ENCODE measurements around the gene TBCK. TPM values are rescaled to one million over a fixed set of nuclear protein-coding genes. Genes with fewer than 3 reads are reported as not detected.
"Not testable (repeated sequence)": the region's sequence is repeated elsewhere in the genome, so short reads cannot be mapped to it uniquely, and the experiment has no call there.

The TBCK gene
- total RNA-seq, 2 donors from 2014 or later: 28.8 to 40.0 TPM

DNA sequence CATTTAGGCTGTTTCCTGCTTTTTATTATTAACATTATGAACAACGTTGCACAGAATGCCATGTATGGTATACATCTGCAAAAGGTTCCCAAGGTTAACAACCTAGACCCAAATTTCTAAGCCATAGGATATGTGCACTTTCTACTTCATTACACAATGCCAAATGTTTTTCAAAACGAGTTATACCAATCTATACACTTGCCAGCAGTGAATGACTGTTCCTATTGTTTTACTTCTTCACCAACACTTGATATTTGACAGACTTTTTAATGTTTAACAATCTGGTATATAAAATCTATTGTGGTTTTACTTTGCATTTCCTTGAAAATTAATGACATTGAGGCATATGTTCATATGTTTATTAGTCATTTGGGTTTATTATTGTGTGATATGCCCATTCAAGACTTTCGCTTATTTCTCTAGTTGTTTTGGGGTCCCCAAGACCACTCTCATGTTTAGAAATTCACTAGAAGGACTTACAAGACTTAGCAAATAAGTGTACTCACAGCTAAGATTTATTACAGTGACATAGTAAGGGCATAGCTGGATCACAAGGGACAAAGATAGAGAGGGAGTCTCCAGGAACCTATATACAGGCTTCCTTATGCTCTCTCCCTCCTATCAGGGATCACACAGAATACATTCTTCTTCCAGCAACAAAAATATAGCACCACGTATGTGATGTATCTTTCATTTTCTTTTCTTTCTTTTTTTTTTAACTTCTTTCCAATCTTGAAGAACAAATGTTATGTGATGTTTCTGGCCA is 62.5 kb downstream of the TBCK start:
- H3K4me1 Mint-ChIP-seq: no peaks in the 10 kb centered on the region
- ATAC-seq (replicated peaks): no peak
- H3K36me3 Mint-ChIP-seq (ENCODE audit: low read depth): peaks cover 63% of the 10 kb centered on the region
- no peak overlapping the region for H3K27ac Mint-ChIP-seq
- no peaks in the 10 kb centered on the region for H3K9me3 Mint-ChIP-seq
- no peak overlapping the region for H3K4me3 Mint-ChIP-seq
- H3K27me3 Mint-ChIP-seq: no peaks in the 10 kb centered on the region

DNA sequence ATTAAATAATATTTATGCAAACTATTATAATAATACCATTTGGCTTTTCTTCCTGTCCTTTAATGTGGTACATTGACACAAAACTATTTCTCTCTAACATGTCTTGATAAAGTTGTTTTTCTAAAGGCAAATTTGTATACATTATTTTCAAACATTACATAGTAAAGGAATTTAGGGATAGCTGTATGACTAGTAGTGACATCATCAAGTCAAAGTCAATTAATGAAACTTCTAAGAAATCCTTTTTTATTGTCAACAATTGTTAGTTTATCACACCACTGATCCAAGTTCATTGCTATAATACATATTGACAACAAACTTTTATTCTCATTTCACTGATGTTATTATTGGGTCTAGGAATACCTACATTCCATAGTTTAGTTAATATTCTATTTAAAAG is 68.4 kb downstream of the TBCK start:
- H3K9me3 Mint-ChIP-seq: no peaks in the 10 kb centered on the region
- H3K36me3 Mint-ChIP-seq (ENCODE audit: low read depth): peaks cover 82% of the 10 kb centered on the region
- H3K4me3 Mint-ChIP-seq: no peak overlapping the region
- no peaks in the 10 kb centered on the region for H3K27me3 Mint-ChIP-seq
- no peak overlapping the region for H3K27ac Mint-ChIP-seq
- no peaks in the 10 kb centered on the region for H3K4me1 Mint-ChIP-seq
- no peak for ATAC-seq (replicated peaks)

DNA sequence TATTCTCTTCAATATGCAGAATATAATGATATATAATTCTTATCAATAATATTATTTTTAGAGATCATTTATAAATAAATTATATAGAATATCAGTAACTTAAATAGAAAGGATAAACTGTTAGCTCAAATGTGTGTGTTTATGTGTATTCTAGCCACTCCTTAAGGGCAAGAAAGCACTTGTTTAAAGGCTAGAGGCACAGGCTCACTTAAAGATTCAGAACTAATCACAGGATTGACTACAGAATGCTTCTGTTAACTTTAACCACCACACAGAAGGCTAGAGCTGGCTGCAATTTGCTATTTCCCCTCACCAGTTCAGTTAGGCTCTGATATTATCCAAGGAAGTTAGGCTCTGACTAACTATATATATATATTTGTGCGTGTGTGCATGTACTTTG is 69.6 kb downstream of the TBCK start:
- Mint-ChIP-seq H3K27me3 (no peaks in the 10 kb centered on the region), H3K9me3 (no peaks in the 10 kb centered on the region), H3K4me1 (no peaks in the 10 kb centered on the region), H3K27ac (no peak overlapping the region), H3K4me3 (no peak overlapping the region), H3K36me3 (ENCODE audit: low read depth) (peaks cover 76% of the 10 kb centered on the region)
- ATAC-seq (replicated peaks): no peak

DNA sequence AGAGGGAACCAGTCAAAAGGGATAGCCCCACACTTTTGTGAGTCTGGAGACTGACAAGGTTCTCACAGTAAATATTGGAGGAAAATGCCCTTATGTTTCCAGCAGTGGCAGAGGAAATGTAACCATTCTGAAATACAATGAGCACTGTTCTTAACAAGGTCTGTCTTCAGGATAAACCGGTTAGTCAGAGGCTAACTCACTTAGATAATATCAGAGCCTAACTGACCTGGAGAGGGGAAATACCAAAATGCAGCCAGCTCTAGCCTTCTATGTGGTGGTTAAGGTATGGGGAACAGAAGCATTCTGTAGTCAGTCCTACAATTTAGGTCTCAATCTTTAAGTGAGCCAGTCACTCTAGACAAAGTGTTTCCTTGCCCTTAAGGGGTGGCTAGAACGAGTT is 70.8 kb downstream of the TBCK start:
- Mint-ChIP-seq H3K4me3 (no peak overlapping the region), H3K27me3 (no peaks in the 10 kb centered on the region), H3K27ac (no peak overlapping the region), H3K36me3 (ENCODE audit: low read depth) (peaks cover 69% of the 10 kb centered on the region), H3K9me3 (no peaks in the 10 kb centered on the region), H3K4me1 (no peaks in the 10 kb centered on the region)
- no peak for ATAC-seq (replicated peaks)

DNA sequence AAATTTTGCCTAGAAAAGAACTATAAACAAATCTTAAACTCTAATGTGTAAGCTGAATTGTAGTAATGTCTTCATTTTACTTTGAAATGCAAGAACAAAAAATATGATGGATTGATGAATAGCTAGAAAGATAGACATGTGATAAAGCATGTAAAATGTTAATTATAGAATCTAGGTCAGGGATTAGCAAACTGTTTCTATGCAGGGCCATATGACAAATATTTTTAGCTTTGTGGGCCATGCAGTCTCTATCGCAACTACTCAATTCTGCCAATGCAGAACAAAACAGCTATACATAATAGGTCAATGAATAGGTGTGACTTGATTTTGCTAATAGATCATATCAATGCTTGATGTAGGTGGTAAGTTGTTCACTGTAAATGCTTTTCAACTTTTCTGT is 75.3 kb downstream of the TBCK start:
- H3K4me3 Mint-ChIP-seq: no peak overlapping the region
- no peaks in the 10 kb centered on the region for H3K27me3 Mint-ChIP-seq
- ATAC-seq (replicated peaks): no peak
- peaks cover 38% of the 10 kb centered on the region for H3K36me3 Mint-ChIP-seq (ENCODE audit: low read depth)
- no peak overlapping the region for H3K27ac Mint-ChIP-seq
- no peaks in the 10 kb centered on the region for H3K9me3 Mint-ChIP-seq
- no peaks in the 10 kb centered on the region for H3K4me1 Mint-ChIP-seq

DNA sequence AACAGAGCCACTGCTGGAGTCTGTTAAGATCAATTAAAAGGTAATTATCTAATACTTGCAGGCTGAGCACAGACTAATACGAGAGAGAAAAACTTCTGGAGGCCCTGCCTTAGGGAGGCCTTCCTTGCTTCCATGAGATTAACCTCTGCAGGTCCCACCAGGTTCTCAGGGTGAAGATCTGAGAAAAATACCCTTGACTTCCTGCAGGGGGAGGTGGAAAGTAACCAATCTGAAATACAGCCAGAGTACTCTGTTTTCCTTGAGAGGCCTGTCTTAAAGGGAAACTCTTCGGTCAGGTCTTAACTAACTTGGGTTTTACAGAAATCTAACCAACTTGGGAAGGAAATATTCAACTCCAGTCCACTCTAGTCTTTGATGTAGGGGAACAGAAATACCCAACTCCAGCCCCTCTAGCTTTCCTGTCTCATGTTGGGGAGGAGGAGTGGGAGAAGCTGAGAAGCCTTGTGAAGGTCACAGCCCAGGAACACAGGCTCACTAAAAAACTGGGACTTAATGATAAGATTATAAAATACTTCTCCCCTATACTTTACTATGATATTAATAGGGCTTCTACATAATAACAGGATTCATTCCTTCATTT is 77.1 kb downstream of the TBCK start:
- Mint-ChIP-seq H3K36me3 (ENCODE audit: low read depth) (peaks cover 42% of the 10 kb centered on the region), H3K9me3 (no peaks in the 10 kb centered on the region), H3K4me1 (no peaks in the 10 kb centered on the region), H3K27me3 (no peaks in the 10 kb centered on the region), H3K27ac (no peak overlapping the region), H3K4me3 (no peak overlapping the region)
- ATAC-seq (replicated peaks): peak; percentile 35

DNA sequence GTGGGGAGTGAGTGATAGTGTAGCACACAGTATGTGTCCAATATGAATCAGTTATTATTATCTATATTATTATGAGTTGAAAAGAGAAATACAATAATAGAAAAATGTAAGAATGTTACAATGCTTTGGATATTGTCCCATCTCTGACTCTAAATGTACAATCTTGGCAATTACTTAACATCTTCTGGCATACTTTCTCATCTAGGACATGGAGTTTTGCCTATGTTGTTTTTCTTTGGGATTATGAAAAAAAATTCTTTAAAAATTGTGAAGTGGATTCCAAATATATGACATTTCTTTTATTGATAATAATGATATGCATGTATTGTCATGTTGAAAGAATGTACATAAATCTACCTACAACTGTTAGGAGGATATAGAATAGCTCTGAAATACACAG is 84.1 kb downstream of the TBCK start:
- no peaks in the 10 kb centered on the region for H3K27me3 Mint-ChIP-seq
- no peak overlapping the region for H3K27ac Mint-ChIP-seq
- H3K36me3 Mint-ChIP-seq (ENCODE audit: low read depth): peaks cover 87% of the 10 kb centered on the region
- no peak overlapping the region for H3K4me3 Mint-ChIP-seq
- no peaks in the 10 kb centered on the region for H3K4me1 Mint-ChIP-seq
- H3K9me3 Mint-ChIP-seq: no peaks in the 10 kb centered on the region
- no peak for ATAC-seq (replicated peaks)

DNA sequence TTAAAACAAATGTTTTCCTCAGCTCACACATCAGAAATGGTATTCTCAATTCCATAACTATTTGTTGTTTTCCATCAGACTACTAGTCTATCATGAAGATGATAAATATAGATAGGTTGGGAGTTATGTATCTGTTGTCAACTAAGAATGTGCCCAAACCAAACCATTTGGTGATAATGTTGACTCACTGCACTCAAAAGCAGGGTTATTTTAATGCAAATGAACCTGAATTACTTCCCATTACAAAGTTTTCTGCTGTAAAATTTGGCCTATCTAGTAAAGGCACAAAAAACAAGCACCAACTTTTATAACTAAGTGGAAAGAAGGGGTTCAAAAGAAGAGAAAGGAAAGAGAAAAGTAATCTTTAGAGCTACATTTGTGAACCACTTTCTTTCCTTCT is 93.5 kb downstream of the TBCK start:
- H3K27ac Mint-ChIP-seq: no peak overlapping the region
- no peaks in the 10 kb centered on the region for H3K27me3 Mint-ChIP-seq
- H3K4me3 Mint-ChIP-seq: no peak overlapping the region
- no peaks in the 10 kb centered on the region for H3K9me3 Mint-ChIP-seq
- ATAC-seq (replicated peaks): no peak
- H3K4me1 Mint-ChIP-seq: no peaks in the 10 kb centered on the region
- peaks cover 40% of the 10 kb centered on the region for H3K36me3 Mint-ChIP-seq (ENCODE audit: low read depth)

DNA sequence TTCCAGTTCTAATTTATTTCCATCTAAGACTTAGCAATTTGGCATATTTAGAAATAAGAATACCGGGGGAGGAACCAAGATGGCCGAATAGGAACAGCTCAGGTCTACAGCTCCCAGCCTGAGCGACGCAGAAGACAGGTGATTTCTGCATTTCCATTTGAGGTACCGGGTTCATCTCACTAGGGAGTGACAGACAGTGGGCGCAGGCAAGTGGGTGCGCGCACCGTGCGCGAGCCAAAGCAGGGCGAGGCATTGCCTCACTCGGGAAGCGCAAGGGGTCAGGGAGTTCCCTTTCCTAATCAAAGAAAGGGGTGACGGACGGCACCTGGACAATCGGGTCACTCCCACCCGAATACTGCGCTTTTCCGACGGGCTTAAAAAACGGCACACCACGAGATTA is 102.7 kb downstream of the TBCK start:
- H3K4me3 Mint-ChIP-seq; H3K4me1 Mint-ChIP-seq; H3K9me3 Mint-ChIP-seq; ATAC-seq (replicated peaks); H3K27me3 Mint-ChIP-seq; H3K27ac Mint-ChIP-seq: not testable (repeated sequence)
- peaks cover 24% of the 10 kb centered on the region for H3K36me3 Mint-ChIP-seq (ENCODE audit: low read depth)

DNA sequence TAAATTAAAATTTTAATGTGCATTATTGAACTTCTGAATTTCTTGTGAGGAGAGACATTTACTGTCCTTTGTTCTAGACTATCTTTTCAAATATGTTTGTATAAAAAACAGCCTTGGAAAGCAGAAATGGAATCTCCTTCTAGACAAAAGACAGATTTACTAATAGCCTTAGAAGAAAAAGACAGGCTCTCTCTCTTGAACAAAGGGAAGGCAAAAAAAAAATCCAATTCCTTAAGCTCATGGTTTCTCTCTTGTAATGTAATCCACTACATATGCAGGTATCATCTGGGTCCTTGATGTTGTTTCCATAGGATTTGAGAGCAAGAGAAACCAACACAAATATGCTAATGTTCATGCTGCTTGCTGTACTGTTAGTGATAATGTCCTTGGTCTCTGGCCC is 106.0 kb downstream of the TBCK start:
- Mint-ChIP-seq H3K36me3 (ENCODE audit: low read depth) (peaks cover 37% of the 10 kb centered on the region), H3K27ac (no peak overlapping the region), H3K27me3 (no peaks in the 10 kb centered on the region)

DNA sequence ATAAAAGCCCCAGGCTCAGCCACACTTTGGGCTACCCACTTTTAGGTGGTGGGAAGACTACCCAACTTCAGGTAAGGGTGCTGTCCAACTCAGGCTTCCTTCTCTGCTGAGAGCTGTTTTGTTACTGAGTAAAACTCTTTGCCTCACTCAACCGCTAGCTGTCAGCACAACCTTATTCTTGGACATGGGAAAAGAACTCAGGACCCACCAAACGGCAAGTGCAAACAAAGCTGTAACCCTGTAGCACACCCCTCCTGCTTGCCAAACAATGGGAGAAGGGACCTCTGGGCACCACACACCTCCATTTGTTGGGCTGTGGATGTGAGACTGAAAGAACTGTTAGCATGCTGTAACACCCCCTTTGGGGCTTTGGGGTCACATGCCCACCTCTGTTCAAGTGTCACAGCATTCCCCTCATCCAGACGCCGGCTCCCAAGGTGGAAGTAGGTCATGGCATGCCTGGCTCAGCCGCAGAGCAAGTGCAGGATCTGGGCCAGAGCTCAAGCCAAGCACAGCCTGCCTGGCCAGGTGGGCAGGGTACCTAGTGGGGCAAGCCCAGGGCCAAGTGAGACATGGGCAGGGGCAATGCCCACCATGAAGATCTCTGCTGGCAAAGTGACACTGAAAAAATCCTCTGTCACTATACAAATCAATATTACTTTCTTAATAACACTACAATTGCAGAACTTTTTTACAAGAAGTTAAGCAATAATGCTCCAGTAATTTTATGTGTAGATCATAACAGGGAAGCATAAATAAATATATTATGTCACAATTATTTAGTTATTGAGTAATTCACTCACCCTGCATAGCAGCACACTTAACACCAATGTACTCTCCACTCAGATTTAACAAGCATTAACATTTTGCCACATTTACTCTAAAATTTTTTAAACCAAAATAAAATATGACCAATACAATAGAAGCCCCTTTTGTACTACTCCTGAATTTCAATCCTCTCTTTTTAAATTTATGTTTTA is 107.2 kb downstream of the TBCK start:
- no peaks in the 10 kb centered on the region for H3K4me1 Mint-ChIP-seq
- no peaks in the 10 kb centered on the region for H3K27me3 Mint-ChIP-seq
- no peak overlapping the region for H3K27ac Mint-ChIP-seq
- no peaks in the 10 kb centered on the region for H3K9me3 Mint-ChIP-seq
- no peak for ATAC-seq (replicated peaks)
- H3K36me3 Mint-ChIP-seq (ENCODE audit: low read depth): peaks cover 37% of the 10 kb centered on the region
- H3K4me3 Mint-ChIP-seq: no peak overlapping the region

More for the DNA sequence above, 106.0 kb downstream of the TBCK start:
- Mint-ChIP-seq H3K9me3 (no peaks in the 10 kb centered on the region), H3K4me1 (no peaks in the 10 kb centered on the region), H3K4me3 (no peak overlapping the region)
- no peak for ATAC-seq (replicated peaks)

DNA sequence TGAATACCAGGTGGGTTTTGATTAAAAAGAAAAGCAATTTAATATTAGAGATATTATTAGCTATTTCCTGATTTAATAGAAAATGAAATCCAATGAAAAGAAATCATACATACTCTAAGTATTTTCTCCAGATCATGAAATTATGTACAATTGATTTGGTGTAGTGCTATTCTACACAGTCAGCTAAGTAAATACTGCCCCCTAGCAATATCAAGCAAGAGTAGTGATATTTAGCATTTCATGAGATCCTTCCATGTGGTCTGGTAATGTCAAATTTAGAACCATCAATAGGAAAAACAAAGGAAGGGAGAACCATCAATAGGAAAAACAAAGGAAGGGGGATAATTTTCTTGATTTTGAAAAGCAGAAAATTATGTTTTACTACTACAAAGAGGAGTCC is 114.6 kb downstream of the TBCK start:
- H3K9me3 Mint-ChIP-seq: no peaks in the 10 kb centered on the region
- H3K4me3 Mint-ChIP-seq: no peak overlapping the region
- H3K4me1 Mint-ChIP-seq: no peaks in the 10 kb centered on the region
- peaks cover 5% of the 10 kb centered on the region for H3K36me3 Mint-ChIP-seq (ENCODE audit: low read depth)
- H3K27me3 Mint-ChIP-seq: no peaks in the 10 kb centered on the region
- H3K27ac Mint-ChIP-seq: no peak overlapping the region
- no peak for ATAC-seq (replicated peaks)

DNA sequence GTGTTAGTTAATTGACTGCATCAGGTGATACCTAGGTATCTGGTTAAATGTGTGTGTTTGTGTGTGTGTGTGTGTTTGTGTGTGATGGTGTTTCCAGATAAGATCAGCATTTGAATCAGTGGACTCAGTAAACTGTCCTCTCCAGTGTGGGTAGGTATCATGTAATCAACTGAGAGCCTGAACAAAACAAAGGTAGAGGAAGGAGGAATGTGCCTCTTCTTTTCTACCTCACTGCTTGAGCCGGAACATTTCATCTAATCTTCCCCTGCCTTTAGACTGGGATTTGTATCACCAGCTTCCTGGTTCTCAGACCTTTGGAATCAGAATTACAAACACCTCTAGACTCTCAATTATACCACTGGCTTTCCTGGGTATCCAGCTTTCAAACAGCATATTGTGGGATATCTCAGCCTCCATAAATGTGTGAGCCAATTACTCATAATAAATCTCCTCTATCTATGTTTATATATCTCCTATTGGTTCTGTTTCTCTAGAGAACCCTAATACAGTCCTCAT is 120.5 kb downstream of the TBCK start:
- Mint-ChIP-seq H3K4me1 (no peaks in the 10 kb centered on the region), H3K4me3 (no peak overlapping the region), H3K36me3 (ENCODE audit: low read depth) (peaks cover 49% of the 10 kb centered on the region), H3K27me3 (no peaks in the 10 kb centered on the region), H3K27ac (no peak overlapping the region), H3K9me3 (no peaks in the 10 kb centered on the region)
- ATAC-seq (replicated peaks): no peak

DNA sequence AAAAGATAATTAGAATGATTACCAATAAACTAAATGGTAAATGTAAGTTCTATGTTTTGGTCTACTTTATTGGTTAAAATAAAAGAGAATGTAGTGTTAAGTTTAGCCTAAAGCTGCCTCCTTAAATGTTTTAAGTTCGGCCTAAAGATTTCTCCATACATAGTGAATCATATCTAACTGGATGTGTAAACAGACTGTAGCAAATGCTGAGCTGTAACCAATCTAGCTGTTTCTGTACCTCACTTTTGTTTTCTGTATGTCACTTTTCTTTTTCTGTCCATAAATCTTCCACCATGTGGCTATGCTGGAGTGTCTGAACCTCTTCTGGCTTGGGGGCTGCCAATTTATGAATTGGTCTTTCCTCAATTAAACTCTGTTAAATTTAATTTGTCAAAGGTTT is 121.2 kb downstream of the TBCK start:
- H3K4me1 Mint-ChIP-seq: no peaks in the 10 kb centered on the region
- no peak overlapping the region for H3K4me3 Mint-ChIP-seq
- H3K27me3 Mint-ChIP-seq: no peaks in the 10 kb centered on the region
- ATAC-seq (replicated peaks): no peak
- no peak overlapping the region for H3K27ac Mint-ChIP-seq
- H3K9me3 Mint-ChIP-seq: no peaks in the 10 kb centered on the region
- peaks cover 53% of the 10 kb centered on the region for H3K36me3 Mint-ChIP-seq (ENCODE audit: low read depth)

All from activated T-helper 17 cell treated with anti-CD3 and anti-CD28 coated beads, Interleukin-2, amount 50 U/mL, for 72 hours (primary cell).